ENCODE measurements around the gene ZDHHC21. TPM values are rescaled to one million over a fixed set of nuclear protein-coding genes. Genes with fewer than 3 reads are reported as not detected.

Gene ZDHHC21
- total RNA-seq, 1 donor = 10.1 TPM

DNA sequence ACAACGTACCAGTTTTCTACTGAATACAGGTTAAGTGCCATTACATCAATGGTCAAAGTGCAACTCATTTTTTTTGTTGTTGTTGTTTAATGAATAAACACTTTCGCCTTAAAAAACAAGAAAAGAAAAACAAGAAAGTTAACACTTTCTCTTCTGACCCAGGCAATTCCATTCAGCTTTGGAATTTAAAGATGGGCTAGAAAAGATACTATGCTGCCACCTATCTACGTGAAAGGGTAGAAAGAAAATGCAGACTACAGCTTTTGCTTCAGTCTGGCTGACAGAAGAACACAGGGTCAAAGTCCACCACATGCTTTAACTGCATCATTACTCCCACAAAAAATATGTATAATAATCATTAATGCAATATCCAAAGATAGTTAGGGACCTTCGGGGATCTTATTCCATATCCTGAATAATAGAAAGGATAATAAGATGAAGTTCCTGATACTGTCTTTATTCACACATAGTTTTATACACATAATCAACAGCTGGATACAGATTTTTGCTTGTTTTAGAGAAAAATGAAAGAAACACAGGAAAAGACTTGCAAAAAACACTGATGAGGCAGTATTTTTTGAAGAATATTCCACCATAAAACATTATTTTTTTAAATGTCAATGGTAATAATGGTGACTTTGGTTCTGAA lies 40.4 kb downstream of the ZDHHC21 start:
- Histone ChIP-seq H3K79me2 (ENCODE audit: insufficient read depth, low read length) (no peaks in the 10 kb centered on the region), H3K4me2 (ENCODE audit: insufficient read depth, low read length) (no peak overlapping the region), H3K4me1 (ENCODE audit: insufficient read depth, low read length) (no peaks in the 10 kb centered on the region), H2AFZ (ENCODE audit: low read length) (no peak overlapping the region), H3K4me3 (ENCODE audit: insufficient read depth, low read length) (no peak overlapping the region), H3K36me3 (ENCODE audit: insufficient read depth, low read length) (peaks cover 3% of the 10 kb centered on the region), H3K9me3 (ENCODE audit: low read depth, low read length) (no peaks in the 10 kb centered on the region), H3K27ac (ENCODE audit: low read depth, low read length) (no peak overlapping the region), H3K27me3 (ENCODE audit: insufficient read depth, low read length) (no peaks in the 10 kb centered on the region), H4K20me1 (ENCODE audit: insufficient read depth, low read length) (no peaks in the 10 kb centered on the region)
- TF ChIP-seq, protein P1, sequence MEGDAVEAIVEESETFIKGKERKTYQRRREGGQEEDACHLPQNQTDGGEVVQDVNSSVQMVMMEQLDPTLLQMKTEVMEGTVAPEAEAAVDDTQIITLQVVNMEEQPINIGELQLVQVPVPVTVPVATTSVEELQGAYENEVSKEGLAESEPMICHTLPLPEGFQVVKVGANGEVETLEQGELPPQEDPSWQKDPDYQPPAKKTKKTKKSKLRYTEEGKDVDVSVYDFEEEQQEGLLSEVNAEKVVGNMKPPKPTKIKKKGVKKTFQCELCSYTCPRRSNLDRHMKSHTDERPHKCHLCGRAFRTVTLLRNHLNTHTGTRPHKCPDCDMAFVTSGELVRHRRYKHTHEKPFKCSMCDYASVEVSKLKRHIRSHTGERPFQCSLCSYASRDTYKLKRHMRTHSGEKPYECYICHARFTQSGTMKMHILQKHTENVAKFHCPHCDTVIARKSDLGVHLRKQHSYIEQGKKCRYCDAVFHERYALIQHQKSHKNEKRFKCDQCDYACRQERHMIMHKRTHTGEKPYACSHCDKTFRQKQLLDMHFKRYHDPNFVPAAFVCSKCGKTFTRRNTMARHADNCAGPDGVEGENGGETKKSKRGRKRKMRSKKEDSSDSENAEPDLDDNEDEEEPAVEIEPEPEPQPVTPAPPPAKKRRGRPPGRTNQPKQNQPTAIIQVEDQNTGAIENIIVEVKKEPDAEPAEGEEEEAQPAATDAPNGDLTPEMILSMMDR (IDR thresholded peaks at IDR 0.05; ENCODE audit: extremely low read depth, low read depth, low read length) = peak; percentile 50
- DNase-seq (ENCODE audit: insufficient read length, low spot score, missing footprints) = peak; percentile 23

DNA sequence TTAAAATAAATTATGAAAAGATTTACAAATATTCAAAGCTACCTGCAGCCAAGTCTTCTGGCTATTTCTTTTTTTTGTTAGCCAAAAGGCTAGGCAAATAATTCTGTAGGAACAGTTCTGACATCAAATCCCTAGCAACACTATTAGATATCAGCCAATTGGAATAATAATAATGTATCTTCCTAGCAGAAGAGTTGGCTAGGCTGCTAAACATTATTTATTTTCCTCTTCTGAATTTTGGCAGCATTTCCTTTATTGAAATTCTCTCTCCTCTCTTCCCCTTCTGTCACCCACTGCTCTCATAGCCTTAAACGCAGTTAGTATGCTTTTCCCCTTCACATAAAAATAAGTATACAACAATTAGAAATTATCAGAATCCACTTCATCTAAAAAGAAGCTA lies 42.6 kb downstream of the ZDHHC21 start:
- no peaks in the 10 kb centered on the region for H3K4me1 ChIP-seq (ENCODE audit: insufficient read depth, low read length)

GRCh38 chr9:14645648-14646047 lies 47.6 kb downstream of the ZDHHC21 start:
- no peak overlapping the region for H3K4me2 ChIP-seq (ENCODE audit: insufficient read depth, low read length)
- H3K4me1 ChIP-seq (ENCODE audit: insufficient read depth, low read length) = no peaks in the 10 kb centered on the region
- no peaks in the 10 kb centered on the region for H4K20me1 ChIP-seq (ENCODE audit: insufficient read depth, low read length)
- H3K79me2 ChIP-seq (ENCODE audit: insufficient read depth, low read length) = no peaks in the 10 kb centered on the region
- TF ChIP-seq, protein P1 (IDR thresholded peaks at IDR 0.05; ENCODE audit: extremely low read depth, low read depth, low read length) = no peak
- no peaks in the 10 kb centered on the region for H3K36me3 ChIP-seq (ENCODE audit: insufficient read depth, low read length)
- no peak for DNase-seq (ENCODE audit: insufficient read length, low spot score, missing footprints)
- H3K27ac ChIP-seq (ENCODE audit: low read depth, low read length) = no peak overlapping the region
- no peaks in the 10 kb centered on the region for H3K27me3 ChIP-seq (ENCODE audit: insufficient read depth, low read length)
- no peak overlapping the region for H2AFZ ChIP-seq (ENCODE audit: low read length)
- no peaks in the 10 kb centered on the region for H3K9me3 ChIP-seq (ENCODE audit: low read depth, low read length)
- no peak overlapping the region for H3K4me3 ChIP-seq (ENCODE audit: insufficient read depth, low read length)

More for the DNA sequence above, 42.6 kb downstream of the ZDHHC21 start:
- no peak overlapping the region for H3K27ac ChIP-seq (ENCODE audit: low read depth, low read length)
- H3K27me3 ChIP-seq (ENCODE audit: insufficient read depth, low read length) = no peaks in the 10 kb centered on the region
- TF ChIP-seq, protein P1 (IDR thresholded peaks at IDR 0.05; ENCODE audit: extremely low read depth, low read depth, low read length) = no peak
- no peaks in the 10 kb centered on the region for H3K79me2 ChIP-seq (ENCODE audit: insufficient read depth, low read length)
- no peaks in the 10 kb centered on the region for H3K9me3 ChIP-seq (ENCODE audit: low read depth, low read length)
- no peak overlapping the region for H3K4me3 ChIP-seq (ENCODE audit: insufficient read depth, low read length)
- H3K4me2 ChIP-seq (ENCODE audit: insufficient read depth, low read length) = no peak overlapping the region
- no peaks in the 10 kb centered on the region for H4K20me1 ChIP-seq (ENCODE audit: insufficient read depth, low read length)
- no peak for DNase-seq (ENCODE audit: insufficient read length, low spot score, missing footprints)
- no peak overlapping the region for H2AFZ ChIP-seq (ENCODE audit: low read length)
- H3K36me3 ChIP-seq (ENCODE audit: insufficient read depth, low read length) = no peaks in the 10 kb centered on the region

- Histone ChIP-seq H4K20me1 (ENCODE audit: insufficient read depth, low read length) (no peaks in the 10 kb centered on the region), H3K79me2 (ENCODE audit: insufficient read depth, low read length) (no peaks in the 10 kb centered on the region), H2AFZ (ENCODE audit: low read length) (no peak overlapping the region), H3K27ac (ENCODE audit: low read depth, low read length) (no peak overlapping the region), H3K4me2 (ENCODE audit: insufficient read depth, low read length) (no peak overlapping the region), H3K27me3 (ENCODE audit: insufficient read depth, low read length) (no peaks in the 10 kb centered on the region), H3K4me1 (ENCODE audit: insufficient read depth, low read length) (no peaks in the 10 kb centered on the region), H3K36me3 (ENCODE audit: insufficient read depth, low read length) (no peaks in the 10 kb centered on the region), H3K4me3 (ENCODE audit: insufficient read depth, low read length) (no peak overlapping the region), H3K9me3 (ENCODE audit: low read depth, low read length) (no peaks in the 10 kb centered on the region)
- DNase-seq (ENCODE audit: insufficient read length, low spot score, missing footprints) = peak; percentile 84
- TF ChIP-seq, protein P1 (IDR thresholded peaks at IDR 0.05; ENCODE audit: extremely low read depth, low read depth, low read length) = no peak
Observed at GRCh38 chr9:14640967-14641366, 52.3 kb downstream of the ZDHHC21 start.
